HG03439 (cell line): ENCODE results near the gene TMEM186.
"Not testable (repeated sequence)": the region's sequence is repeated elsewhere in the genome, so short reads cannot be mapped to it uniquely, and the experiment has no call there.

Experiments used
- ATAC-seq: cut with Tn5 transposase; IDR thresholded peaks from one replicate; pipeline ENCODE4 v1.9.1; 2021; ENCODE audit warnings: mild to moderate bottlenecking, moderate library complexity; ENCODE audit not compliant: unreplicated experiment

The TMEM186 gene

GRCh38 chr16:8777217-8777616 is 20.2 kb downstream of the TMEM186 start:
- ATAC-seq = no peak

- ATAC-seq = no peak
Observed at GRCh38 chr16:8776129-8776584, 21.3 kb downstream of the TMEM186 start.

- ATAC-seq = no peak
Observed at GRCh38 chr16:8775359-8775758, 22.1 kb downstream of the TMEM186 start.

DNA sequence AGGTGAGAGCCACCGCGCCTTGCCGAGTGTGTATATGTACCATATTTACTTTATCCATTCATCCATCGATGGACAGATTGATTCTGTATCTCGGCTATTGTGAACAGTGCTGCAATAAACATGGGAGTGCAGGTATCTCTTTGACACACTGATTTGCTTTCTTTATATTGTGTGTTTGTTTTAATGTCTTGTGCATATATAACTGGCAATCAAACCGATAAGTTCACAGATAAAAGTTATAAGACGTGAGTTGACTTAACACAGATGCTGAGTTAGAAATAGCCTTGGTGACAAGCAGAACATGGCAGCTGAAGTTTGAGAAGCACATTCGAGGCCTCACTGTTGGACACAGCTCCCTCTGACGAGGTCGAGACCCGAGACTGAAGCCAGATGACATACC is 23.2 kb downstream of the TMEM186 start:
- no peak for ATAC-seq

DNA sequence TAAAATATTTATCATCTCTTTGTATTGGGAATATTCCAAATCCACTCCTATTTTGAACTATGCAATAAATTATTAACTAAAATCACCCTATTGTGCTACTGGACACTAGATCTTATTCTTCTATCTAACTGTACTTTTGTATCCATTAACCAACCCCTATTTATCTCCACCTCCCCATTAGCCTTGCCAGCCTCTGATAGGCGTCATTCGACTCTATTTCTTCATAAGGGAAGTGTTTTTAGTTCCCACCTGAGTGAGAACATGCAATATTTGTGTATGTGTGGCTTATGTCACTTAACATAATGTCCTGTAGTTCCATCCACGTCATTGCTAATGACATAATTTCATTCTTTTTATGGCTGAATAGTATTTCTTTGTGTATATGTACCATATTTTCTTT is 23.9 kb downstream of the TMEM186 start:
- ATAC-seq = no peak

DNA sequence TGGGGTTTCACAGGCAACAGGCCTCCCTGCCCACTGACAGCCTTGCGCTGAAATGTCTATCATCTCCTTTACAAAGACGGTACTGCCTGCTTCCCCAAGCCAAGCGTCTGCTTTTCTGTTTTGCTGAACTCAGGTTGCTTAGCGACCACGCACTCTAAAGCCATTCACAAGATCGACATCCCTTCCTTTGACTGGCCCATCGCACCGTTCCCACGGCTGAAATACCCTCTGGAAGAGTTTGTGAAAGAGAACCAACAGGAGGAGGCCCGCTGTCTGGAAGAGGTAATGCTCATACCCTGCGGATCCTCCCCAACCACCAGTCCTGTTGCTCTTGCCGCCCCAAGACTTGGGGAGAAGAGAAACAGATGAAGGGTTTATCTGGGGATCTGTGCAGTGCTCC is 28.7 kb downstream of the TMEM186 start:
- ATAC-seq = no peak

- ATAC-seq = no peak
Observed at GRCh38 chr16:8768283-8768682, 29.2 kb downstream of the TMEM186 start.

DNA sequence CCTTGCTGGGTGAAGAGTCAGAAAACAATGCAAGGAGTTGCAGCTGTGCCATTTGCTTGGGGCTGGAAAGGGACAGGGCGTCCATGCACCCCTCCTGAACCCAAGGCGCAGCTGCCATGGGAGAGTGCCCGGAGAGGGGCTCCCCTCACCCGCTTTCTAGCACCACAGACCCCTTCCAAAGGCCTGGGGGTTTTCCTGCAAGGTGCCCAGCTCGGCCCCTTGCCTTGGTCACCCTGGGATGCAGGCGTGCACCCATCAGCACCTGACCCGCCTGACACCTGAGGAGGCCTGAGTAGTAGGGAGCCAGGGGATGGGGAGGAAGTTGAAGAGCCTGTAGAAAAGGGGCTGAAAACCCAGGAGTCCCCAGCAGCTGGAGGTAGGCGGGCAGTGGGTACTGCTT is 30.3 kb downstream of the TMEM186 start:
- ATAC-seq = no peak

DNA sequence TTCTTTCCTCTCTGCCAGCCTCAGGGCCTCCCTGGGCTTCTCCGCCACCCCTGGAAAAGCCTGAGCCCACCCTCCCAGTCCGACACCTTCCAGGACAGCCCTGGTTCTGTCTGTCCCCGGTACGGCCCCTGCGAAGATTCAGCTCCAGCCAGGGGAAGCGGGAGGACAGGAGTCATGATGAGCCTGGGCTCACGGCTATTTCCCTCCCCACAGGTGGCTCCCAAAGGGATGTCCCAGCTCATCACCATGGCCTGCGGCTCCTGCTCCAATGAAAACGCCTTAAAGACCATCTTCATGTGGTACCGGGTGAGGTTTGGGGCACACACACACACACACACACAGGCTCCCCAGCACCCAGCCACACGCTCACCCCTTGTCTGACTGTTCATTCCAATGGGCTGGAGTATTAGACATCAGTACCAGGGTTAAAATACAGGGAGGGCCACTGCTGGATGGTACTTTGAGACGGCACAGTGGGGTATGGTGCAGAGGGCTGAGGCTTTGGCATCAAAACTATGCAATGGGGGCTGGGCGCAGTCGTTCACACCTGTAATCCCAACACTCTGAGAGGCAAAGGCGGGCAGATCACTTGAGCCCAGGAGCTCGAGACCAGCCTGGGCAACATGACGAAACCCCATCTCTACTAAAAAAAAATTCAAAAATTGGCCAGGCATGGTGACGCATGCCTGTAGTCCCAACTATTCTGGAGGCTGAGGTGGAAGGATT is 32.8 kb downstream of the TMEM186 start:
- ATAC-seq = no peak

DNA sequence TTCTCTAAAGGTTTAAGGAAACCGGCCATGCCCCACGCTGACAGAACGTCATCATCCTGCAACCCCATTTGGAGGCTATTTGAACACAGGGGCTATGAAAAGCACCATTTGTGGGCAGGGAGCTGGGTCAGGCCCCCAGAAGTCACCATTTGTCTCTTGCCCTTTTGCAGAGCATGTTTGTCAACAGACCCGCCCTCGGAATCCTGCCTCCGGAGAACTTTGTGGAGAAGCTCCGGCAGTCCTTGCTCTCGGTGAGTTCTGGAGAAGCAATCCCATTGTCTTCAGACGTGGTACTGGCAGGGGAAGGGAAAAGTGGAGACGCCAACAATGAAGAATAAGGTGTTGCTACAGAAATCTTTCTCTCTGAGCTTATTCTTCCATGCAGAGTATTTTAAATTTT is 33.5 kb downstream of the TMEM186 start:
- no peak for ATAC-seq

DNA sequence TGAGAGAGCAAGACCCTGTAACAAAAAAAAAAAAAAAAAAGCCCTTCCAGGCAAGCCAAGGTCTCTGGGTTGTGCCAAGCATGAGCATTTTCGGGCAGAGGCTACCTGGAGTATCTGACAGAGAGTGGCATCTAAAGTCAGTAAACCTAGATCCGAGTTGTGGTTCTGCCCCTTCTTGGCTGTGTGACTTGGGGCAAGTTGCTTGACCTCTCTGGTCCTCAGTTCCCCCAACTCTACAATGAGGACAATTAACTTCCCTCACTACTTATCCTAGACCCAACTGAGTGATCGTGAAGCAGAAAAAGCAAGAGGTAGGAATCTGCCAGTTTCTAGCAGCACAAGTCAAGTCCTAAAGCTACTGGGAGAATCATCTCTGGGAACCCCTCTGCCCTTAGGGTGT is 34.4 kb downstream of the TMEM186 start:
- ATAC-seq = no peak

DNA sequence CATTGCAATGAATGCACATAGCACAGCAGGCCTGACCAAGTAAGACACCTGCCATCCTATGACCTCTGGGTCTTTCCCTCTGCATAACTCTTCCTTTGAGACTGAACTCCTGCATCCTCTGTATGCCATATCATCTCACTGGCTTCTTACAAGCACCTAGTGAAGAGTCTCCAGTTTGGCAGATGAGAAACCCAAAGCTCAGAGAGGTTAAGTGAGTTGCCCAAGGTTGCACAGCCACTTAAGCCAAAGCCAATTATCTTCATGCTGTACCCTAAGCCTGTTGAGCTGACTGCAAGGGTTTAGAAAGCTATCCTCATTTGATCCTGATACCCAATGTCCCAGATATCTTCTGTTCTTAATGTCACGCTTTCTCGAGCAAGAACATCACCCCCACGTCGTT is 35.2 kb downstream of the TMEM186 start:
- ATAC-seq = no peak

DNA sequence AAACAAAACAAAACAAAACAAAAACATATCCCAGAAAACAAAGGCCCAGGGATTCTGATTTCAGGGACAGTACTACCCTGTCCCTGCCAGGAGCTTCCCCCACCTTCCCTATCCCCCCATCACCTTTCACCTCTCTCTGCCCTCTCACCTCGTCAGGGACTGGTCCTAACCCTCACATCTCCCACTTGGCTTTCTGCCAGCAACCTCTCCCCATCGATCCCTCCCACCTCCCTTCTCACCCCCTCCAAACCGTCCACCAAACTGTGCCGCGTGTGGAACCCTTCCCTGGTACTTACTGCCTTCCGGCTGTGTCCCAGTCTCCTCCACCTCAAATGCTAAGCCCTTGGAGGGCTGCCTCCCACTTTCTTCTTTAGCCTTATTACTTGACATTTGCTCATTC is 36.4 kb downstream of the TMEM186 start:
- no peak for ATAC-seq

DNA sequence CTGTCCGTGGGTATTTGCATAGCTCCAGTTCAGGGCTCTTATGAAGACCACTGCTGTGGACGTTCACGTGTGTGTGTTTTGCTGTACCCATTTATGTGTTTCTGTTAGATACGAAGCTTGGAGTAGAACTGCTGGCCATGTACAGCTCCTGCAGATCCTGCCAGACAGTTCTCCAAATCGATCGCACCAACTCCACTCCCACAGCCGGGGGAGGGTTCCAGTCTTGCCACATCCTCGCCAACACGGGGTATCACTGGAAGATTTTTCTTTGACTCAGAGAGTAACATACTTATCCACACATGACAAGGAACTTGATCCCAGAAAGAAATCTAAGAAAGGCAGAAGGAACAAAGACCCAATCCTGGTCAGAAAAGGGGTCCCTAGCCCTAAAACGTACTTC is 37.4 kb downstream of the TMEM186 start:
- ATAC-seq = no peak

GRCh38 chr16:8758022-8758421 is 39.4 kb downstream of the TMEM186 start:
- ATAC-seq = no peak

DNA sequence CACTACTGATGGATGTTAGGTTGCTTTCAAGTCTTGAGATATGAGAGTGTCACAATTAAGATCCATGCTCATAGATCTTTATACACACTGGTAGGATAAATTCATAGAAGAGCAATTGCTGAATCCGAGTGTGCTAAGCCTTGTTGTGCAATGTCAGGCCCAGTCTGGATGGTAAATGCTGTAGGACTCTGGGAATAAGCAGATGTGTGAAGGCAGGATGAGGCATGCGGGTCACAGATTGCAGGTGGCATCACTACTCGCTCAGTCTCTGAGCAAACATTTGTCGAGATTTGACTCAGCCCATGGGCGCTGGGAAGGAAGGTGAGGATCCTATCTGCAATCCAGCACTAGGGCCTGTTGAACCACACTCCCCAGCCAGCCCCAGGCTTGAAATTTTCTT is 40.7 kb downstream of the TMEM186 start:
- ATAC-seq = no peak

- no peak for ATAC-seq
Observed at GRCh38 chr16:8753416-8754054, 43.9 kb downstream of the TMEM186 start.

GRCh38 chr16:8752706-8753105 is 44.7 kb downstream of the TMEM186 start:
- no peak for ATAC-seq

GRCh38 chr16:8751481-8752311 is 45.7 kb downstream of the TMEM186 start:
- no peak for ATAC-seq

DNA sequence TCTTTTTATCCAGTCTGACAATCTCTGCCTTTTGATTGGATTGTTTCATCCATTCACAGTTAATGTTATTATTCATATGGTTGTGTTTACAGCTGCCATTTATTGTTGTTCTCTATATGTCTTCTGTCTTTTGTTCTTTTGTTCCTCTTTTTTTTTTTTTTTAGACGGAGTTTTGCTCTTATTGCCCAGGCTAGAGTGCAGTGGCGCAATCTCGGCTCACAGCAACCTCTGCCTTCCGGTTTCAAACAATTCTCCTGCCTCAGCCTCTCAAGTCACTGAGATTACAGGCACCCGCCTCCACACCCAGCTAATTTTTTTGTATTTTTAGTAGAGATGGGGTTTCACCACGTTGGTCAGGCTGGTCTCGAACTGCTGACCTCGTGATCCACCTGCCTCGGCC is 48.5 kb downstream of the TMEM186 start:
- not testable (repeated sequence) for ATAC-seq
